ENCODE results near the gene SCAPER.

Gene SCAPER

GRCh38 chr15:76366714-76367113 lies 538.4 kb downstream of the SCAPER start:
- no peak for DNase-seq (ENCODE audit: low read depth in 2 of 2)

- no peak for DNase-seq (ENCODE audit: low read depth in 2 of 2)
Measured at GRCh38 chr15:76363251-76363650, 541.9 kb downstream of the SCAPER start.

- DNase-seq (ENCODE audit: low read depth in 2 of 2) = no peak
Measured at GRCh38 chr15:76360416-76360815, 544.7 kb downstream of the SCAPER start.

- no peak for DNase-seq (ENCODE audit: low read depth in 2 of 2)
Measured at GRCh38 chr15:76359152-76359551, 546.0 kb downstream of the SCAPER start.

GRCh38 chr15:76358453-76358852 lies 546.7 kb downstream of the SCAPER start:
- no peak for DNase-seq (ENCODE audit: low read depth in 2 of 2)

- DNase-seq (ENCODE audit: low read depth in 2 of 2) = no peak
Measured at GRCh38 chr15:76354823-76355440, 550.2 kb downstream of the SCAPER start.

- no peak for DNase-seq (ENCODE audit: low read depth in 2 of 2)
Measured at GRCh38 chr15:76353903-76354302, 551.2 kb downstream of the SCAPER start.

GRCh38 chr15:76353023-76353577 lies 552.0 kb downstream of the SCAPER start:
- no peak for DNase-seq (ENCODE audit: low read depth in 2 of 2)

GRCh38 chr15:76349301-76350070 lies 555.7 kb downstream of the SCAPER start:
- no peak for DNase-seq (ENCODE audit: low read depth in 2 of 2)

GRCh38 chr15:76347482-76348055 lies 557.6 kb downstream of the SCAPER start:
- DNase-seq (ENCODE audit: low read depth in 2 of 2) = no peak

- DNase-seq (ENCODE audit: low read depth in 2 of 2) = no peak
Measured at GRCh38 chr15:76346669-76347481, 558.3 kb downstream of the SCAPER start.

- no peak for DNase-seq (ENCODE audit: low read depth in 2 of 2)
Measured at GRCh38 chr15:76345880-76346668, 559.1 kb downstream of the SCAPER start.

GRCh38 chr15:76345583-76345879 lies 559.6 kb downstream of the SCAPER start:
- no peak for DNase-seq (ENCODE audit: low read depth in 2 of 2)

GRCh38 chr15:76344893-76345582 lies 560.1 kb downstream of the SCAPER start:
- DNase-seq (ENCODE audit: low read depth in 2 of 2) = no peak

GRCh38 chr15:76343313-76343996 lies 561.7 kb downstream of the SCAPER start:
- no peak for DNase-seq (ENCODE audit: low read depth in 2 of 2)

GRCh38 chr15:76342382-76343201 lies 562.5 kb downstream of the SCAPER start:
- no peak for DNase-seq (ENCODE audit: low read depth in 2 of 2)

GRCh38 chr15:76342058-76342381 lies 563.1 kb downstream of the SCAPER start:
- no peak for DNase-seq (ENCODE audit: low read depth in 2 of 2)

- DNase-seq (ENCODE audit: low read depth in 2 of 2) = no peak
Measured at GRCh38 chr15:76341366-76342057, 563.6 kb downstream of the SCAPER start.

All from fibroblast of skin of left quadriceps (primary cell).